GM12878 (cell line): Measurements from ENCODE around the gene GCNT2. TPM values are rescaled to one million over a fixed set of nuclear protein-coding genes. Genes with fewer than 3 reads are reported as not detected.
"Not testable (repeated sequence)": the region's sequence is repeated elsewhere in the genome, so short reads cannot be mapped to it uniquely, and the experiment has no call there.

Experiments used
- ATAC-seq: fragments of 200-7000 bp; cut with Tn5 transposase; 3 replicates; pipeline ENCODE4 v1.9.1; 2020; ENCODE audit warnings: mild to moderate bottlenecking, moderate library complexity
- BruUV-seq: library from RNA; stranded (reverse); fragments of 400-500 nt; replicated peaks from 2 replicates; lab custom pipeline; 2021; lab: Mats Ljungman, UMichigan
- CTCF ChIA-PET: fragments of 300-600 bp; sonication (Branson Sonifier 250); formaldehyde crosslinking; extraction: SDS; loops from one replicate; lab custom pipeline; 2021; ENCODE audit warnings: inconsistent platforms; lab: Yijun Ruan, JAX
- POLR2A ChIA-PET: fragments of 350-600 bp; formaldehyde crosslinking; extraction: SDS; loops from one replicate; lab custom pipeline; 2021; ENCODE audit warnings: inconsistent platforms; lab: Charles Lee
- RAD21 ChIA-PET: fragments of 300-600 bp; sonication (Branson Sonifier 250); formaldehyde crosslinking; loops from one replicate; lab custom pipeline; 2023; ENCODE audit warnings: antibody characterized with exemption; ENCODE audit not compliant: unreplicated experiment; lab: Charles Lee
- SMC1A ChIA-PET: fragments of 300-600 bp; sonication (Branson Sonifier 250); formaldehyde crosslinking; loops from one replicate; lab custom pipeline; 2023; ENCODE audit not compliant: unreplicated experiment, uncharacterized antibody; lab: Charles Lee
- DNase-seq: peaks from one replicate; pipeline ENCODE4 v3.0.0-alpha.2; 2011; ENCODE audit warnings: low read depth, low spot score
- FAIRE-seq: peaks from 3 replicates; lab custom pipeline; 2011; peaks lifted over from hg19 to GRCh38; lab: Jason Lieb, UNC
- H2AFZ ChIP-seq: 2 replicates; pipeline ENCODE4 v1.6.0; 2011; ENCODE audit warnings: low read depth, low read length, control low read depth; ENCODE audit not compliant: control insufficient read depth
- H3K27ac ChIP-seq: 2 replicates; pipeline ENCODE4 v1.5.1; 2011; ENCODE audit warnings: control low read depth; ENCODE audit not compliant: control insufficient read depth, insufficient read depth
- H3K27me3 ChIP-seq, 2 experiments: replicated peaks in 1 of 2; 2 replicates each; pipeline versions ENCODE4 v1.6.0 to v1.6.1; 2011; ENCODE audit warnings: low read length in 1 of 2; ENCODE audit not compliant: control insufficient read depth in 2 of 2, insufficient read depth in 2 of 2
- H3K36me3 ChIP-seq, 2 experiments: 2 replicates each; pipeline ENCODE4 v1.5.1; 2011; ENCODE audit warnings: low read length in 1 of 2; ENCODE audit not compliant: control insufficient read depth in 2 of 2, insufficient read depth in 2 of 2
- H3K4me1 ChIP-seq: 2 replicates; pipeline ENCODE4 v1.6.1; 2011; ENCODE audit warnings: mild to moderate bottlenecking, low read length, moderate library complexity, mixed read lengths; ENCODE audit not compliant: control insufficient read depth, insufficient read depth
- H3K4me2 ChIP-seq: 2 replicates; pipeline ENCODE4 v1.6.0; 2011; ENCODE audit warnings: control low read depth; ENCODE audit not compliant: control insufficient read depth, insufficient read depth
- H3K4me3 ChIP-seq: fragments of 200-600 bp; sonication (generic); 2 replicates; pipeline ENCODE4 v1.5.1; 2016
- H3K79me2 ChIP-seq: 2 replicates; pipeline ENCODE4 v1.6.0; 2011; ENCODE audit warnings: low read length; ENCODE audit not compliant: control insufficient read depth, insufficient read depth
- H3K9ac ChIP-seq: 2 replicates; pipeline ENCODE4 v1.8.0; 2011; ENCODE audit warnings: low read length, control low read depth, mixed read lengths; ENCODE audit not compliant: control insufficient read depth, insufficient read depth
- H3K9me3 ChIP-seq: replicated peaks from 3 replicates; pipeline ENCODE4 v1.5.1; 2011; ENCODE audit warnings: mild to moderate bottlenecking, low read length; ENCODE audit not compliant: control insufficient read depth, insufficient read depth
- H4K20me1 ChIP-seq: 2 replicates; pipeline ENCODE4 v1.6.0; 2011; ENCODE audit not compliant: control insufficient read depth, insufficient read depth
- NFXL1 ChIP-seq: fragments of 450-650 bp; IDR thresholded peaks from 2 replicates; pipeline ENCODE4 v1.6.1; 2017; ENCODE audit warnings: antibody characterized with exemption, mild to moderate bottlenecking, borderline replicate concordance
- NFYA ChIP-seq: IDR thresholded peaks from 2 replicates; pipeline ENCODE4 v1.6.1; 2011; ENCODE audit warnings: low read depth, mild to moderate bottlenecking, low read length, improper control_type of control experiment, borderline replicate concordance
- PAX8 ChIP-seq: fragments of 450-650 bp; IDR thresholded peaks from 2 replicates; pipeline ENCODE4 v1.6.1; 2017; ENCODE audit warnings: mild to moderate bottlenecking, moderate library complexity
- SIX5 ChIP-seq: IDR thresholded peaks from 2 replicates; pipeline ENCODE4 v1.6.1; 2011; ENCODE audit warnings: mild to moderate bottlenecking, low read depth, low read length, moderate library complexity; ENCODE audit not compliant: severe bottlenecking
- ZNF622 ChIP-seq: fragments of 450-650 bp; IDR thresholded peaks from 2 replicates; pipeline ENCODE4 v1.6.1; 2017; ENCODE audit warnings: mild to moderate bottlenecking, inconsistent platforms
- WGBS: methylation state at CpG from one replicate; pipeline ENCODE4 v1.1.6; 2016; ENCODE audit warnings: low lambda C conversion rate; ENCODE audit not compliant: insufficient replicate concordance, insufficient coverage; ENCODE audit errors: missing lambda C conversion rate; 5-methylcytosine and 5-hydroxymethylcytosine counted together
- in situ Hi-C: fragments of 300-500 bp; cut with MboI; formaldehyde crosslinking; loops from 9 replicates; pipeline ENCODE4 v1.14.3; 2018; ENCODE audit warnings: mixed read lengths
- intact Hi-C: fragments of 100-400 bp; cut with micrococcal nuclease; formaldehyde crosslinking; loops from one replicate; pipeline ENCODE4 v1.14.2; 2022; ENCODE audit not compliant: unreplicated experiment
- polyA plus RNA-seq, 11 experiments: library from polyadenylated mRNA; depleted of rRNA in 4 of 11; unstranded in 6 of 11; stranded (reverse) in 5 of 11; fragments of >200 nt; fragmentation: Nextera tagmentation in 4 of 11; fragmentation: Illumina TruSeq in 1 of 11; extraction: Ambion mirVana in 4 of 11; extraction: Trizol in 1 of 11; gene quantifications; 1 replicate in 1 of 11; 2 replicates in 10 of 11; pipeline versions ENCODE4 v1.2.1 to v1.2.3, GENCODE V29; 2011 to 2016; ENCODE audit warnings: inconsistent platforms in 2 of 11, missing spikeins in 2 of 11, low read depth in 1 of 11
- total RNA-seq, 4 experiments: library from RNA; depleted of rRNA in 3 of 4; stranded (reverse); fragments of >200 nt in 3 of 4; fragmentation: Illumina TruSeq in 1 of 4; extraction: Trizol in 1 of 4; gene quantifications; 2 replicates each; pipeline versions ENCODE4 v1.2.1 to v1.2.3, GENCODE V29; 2013 to 2021

GCNT2 gene
- total and polyA plus RNA-seq, 10 of the 15 experiments (the other 5 are each of a cell fraction or from before 2014, with no cell fraction given), result 5.0 to 21.6 (median 11.9) TPM

DNA sequence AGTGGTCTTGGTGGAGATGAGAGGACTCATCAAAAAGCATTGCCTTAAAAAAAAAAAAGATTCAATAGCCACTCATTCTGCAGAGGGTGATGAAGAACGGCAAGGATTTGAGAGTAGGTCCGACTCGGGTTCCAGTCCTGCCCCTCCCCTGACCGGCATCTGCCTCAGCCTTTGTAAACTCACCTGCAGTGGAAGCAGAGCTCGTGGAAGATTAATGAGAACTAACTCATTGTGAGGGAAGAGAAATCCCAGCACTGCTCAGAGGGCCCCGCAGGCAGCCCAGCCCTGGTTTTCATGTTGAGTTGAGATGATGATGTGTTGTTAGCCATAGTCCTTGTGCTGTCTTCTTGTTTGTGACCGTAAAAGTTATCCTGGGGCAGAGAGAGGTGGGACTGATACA lies 59.4 kb downstream of the GCNT2 start:
- peaks cover 0 to 7% of the 10 kb centered on the region in 2 experiments; a peak in 1 of 4 replicates for H3K36me3 ChIP-seq
- H3K4me2 ChIP-seq, result no peak overlapping the region
- H3K27me3 ChIP-seq, result no peaks in the 10 kb centered on the region
- CTCF ChIA-PET, result no interaction called here
- H3K9me3 ChIP-seq, result no peaks in the 10 kb centered on the region
- no peak overlapping the region for H3K4me3 ChIP-seq
- H2AFZ ChIP-seq, result no peak overlapping the region
- no peak for TF ChIP-seq NFYA
- no peak for TF ChIP-seq ZNF622
- TF ChIP-seq NFXL1, result no peak
- TF ChIP-seq SIX5, result no peak
- TF ChIP-seq PAX8, result no peak
- no peak for ATAC-seq
- in situ Hi-C loops (no loop called here), intact Hi-C loops (no loop called here)
- no peak for FAIRE-seq
- H3K4me1 ChIP-seq, result no peaks in the 10 kb centered on the region; the same call in 1 of the 2 replicates
- H3K9ac ChIP-seq, result no peak overlapping the region
- DNase-seq, result no peak
- H3K27ac ChIP-seq, result no peak overlapping the region
- WGBS, result 83% methylated on average over 7 of the region's 7 CpGs
- H3K79me2 ChIP-seq, result no peaks in the 10 kb centered on the region; the same call in 1 of the 2 replicates
- RAD21 ChIA-PET, result no interaction called here
- H4K20me1 ChIP-seq, result no peaks in the 10 kb centered on the region
- SMC1A ChIA-PET, result no interaction called here
- POLR2A ChIA-PET, result no interaction called here
- BruUV-seq, result no TSS peak

DNA sequence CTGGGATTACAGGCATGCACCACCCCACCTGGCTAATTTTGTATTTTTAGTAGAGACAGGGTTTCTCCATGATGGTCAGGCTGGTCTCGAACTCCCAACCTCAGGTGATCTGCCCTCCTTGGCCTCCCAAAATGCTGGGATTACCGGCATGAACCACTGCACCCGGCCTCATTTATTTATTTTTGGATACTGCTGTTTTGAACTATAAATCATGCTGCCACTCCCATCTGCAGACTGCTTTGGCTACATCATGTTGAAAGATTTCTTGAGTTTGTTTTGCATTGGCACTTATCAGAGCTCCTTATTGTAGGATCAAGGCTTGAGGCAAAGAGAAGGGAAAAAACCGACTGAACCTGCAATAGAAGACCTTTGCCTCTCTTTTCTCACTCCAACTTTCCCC lies 60.3 kb downstream of the GCNT2 start:
- WGBS, result 64% methylated on average over 4 of the region's 4 CpGs
- RAD21 ChIA-PET, intact Hi-C loops, H3K4me3 ChIP-seq, DNase-seq, H2AFZ ChIP-seq, BruUV-seq, H3K27me3 ChIP-seq, CTCF ChIA-PET, in situ Hi-C loops, H3K79me2 ChIP-seq, SMC1A ChIA-PET, H3K4me2 ChIP-seq, ATAC-seq, H3K27ac ChIP-seq, H3K36me3 ChIP-seq, FAIRE-seq, H3K9me3 ChIP-seq, H4K20me1 ChIP-seq, POLR2A ChIA-PET, H3K4me1 ChIP-seq, H3K9ac ChIP-seq: not testable (repeated sequence)
